Liver (tissue), 9 donors: ENCODE data around the gene CLN6. TPM values are rescaled to one million over a fixed set of nuclear protein-coding genes. Genes with fewer than 3 reads are reported as not detected.

Experiments
- DNase-seq: peaks from one replicate; pipeline ENCODE4 v3.0.0-alpha.2; 2017; ENCODE audit warnings: low spot score
- H3K27ac ChIP-seq, 2 donors: one replicate each; pipeline ENCODE4 v1.7.0; 2013; ENCODE audit warnings: inconsistent platforms in 2 of 2, low read length in 2 of 2, control low read depth in 1 of 2, low read depth in 1 of 2, mild to moderate bottlenecking in 1 of 2
- H3K27me3 ChIP-seq, 4 donors: one replicate each; pipeline versions ENCODE4 v1.6.1 to v1.7.0; 2013; ENCODE audit warnings: low read length in 3 of 4, inconsistent platforms in 1 of 4, mild to moderate bottlenecking in 1 of 4, moderate library complexity in 1 of 4; ENCODE audit not compliant: control insufficient read depth in 4 of 4, insufficient read depth in 4 of 4
- H3K36me3 ChIP-seq, 4 donors: one replicate each; pipeline versions ENCODE4 v1.6.1 to v1.7.0; 2013; ENCODE audit warnings: low read length in 3 of 4, mild to moderate bottlenecking in 3 of 4, low read depth in 1 of 4, moderate library complexity in 1 of 4; ENCODE audit not compliant: control insufficient read depth in 4 of 4, insufficient read depth in 3 of 4
- H3K4me1 ChIP-seq, 4 donors: one replicate each; pipeline versions ENCODE4 v1.6.1 to v1.7.0; 2013; ENCODE audit warnings: low read length in 3 of 4, mild to moderate bottlenecking in 3 of 4, moderate library complexity in 1 of 4; ENCODE audit not compliant: control insufficient read depth in 4 of 4, insufficient read depth in 4 of 4
- H3K4me3 ChIP-seq, 3 donors: one replicate each; pipeline versions ENCODE4 v1.6.1 to v1.7.0; 2013; ENCODE audit warnings: low read length in 3 of 3, control low read depth in 1 of 3, low read depth in 1 of 3, mild to moderate bottlenecking in 1 of 3
- H3K9ac ChIP-seq, 2 donors: one replicate each; pipeline ENCODE4 v1.7.0; 2013; ENCODE audit warnings: low read length in 2 of 2, mild to moderate bottlenecking in 2 of 2, moderate library complexity in 2 of 2, control low read depth in 1 of 2, low read depth in 1 of 2
- H3K9me3 ChIP-seq, 4 donors: one replicate each; pipeline versions ENCODE4 v1.6.1 to v1.7.0; 2013; ENCODE audit warnings: low read length in 3 of 4; ENCODE audit not compliant: control insufficient read depth in 4 of 4
- ATF3 ChIP-seq: IDR thresholded peaks from 2 replicates; pipeline ENCODE4 v1.6.1; 2016; ENCODE audit warnings: antibody characterized with exemption
- CTCF ChIP-seq: fragments of 150-350 bp; IDR thresholded peaks from 2 replicates; pipeline ENCODE4 v1.5.1; 2017; ENCODE audit warnings: improper control_type of control experiment, low read depth, low read length; ENCODE audit not compliant: missing input control
- FOXA1 ChIP-seq: IDR thresholded peaks from 2 replicates; pipeline ENCODE4 v1.6.1; 2016; ENCODE audit warnings: antibody characterized with exemption
- GABPA ChIP-seq, 2 donors: IDR thresholded peaks in 1 of 2; conservative IDR thresholded peaks in 1 of 2; 2 replicates each; pipeline ENCODE4 v1.6.1; 2016; ENCODE audit warnings: antibody characterized with exemption in 2 of 2, mild to moderate bottlenecking in 1 of 2, moderate library complexity in 1 of 2
- HNF4A ChIP-seq, 2 donors: conservative IDR thresholded peaks; 2 replicates each; pipeline ENCODE4 v1.6.1; 2016; ENCODE audit warnings: antibody characterized with exemption in 2 of 2, mild to moderate bottlenecking in 2 of 2
- HNF4G ChIP-seq: IDR thresholded peaks from 2 replicates; pipeline ENCODE4 v1.6.1; 2016; ENCODE audit warnings: antibody characterized with exemption
- MAX ChIP-seq: IDR thresholded peaks from 2 replicates; pipeline ENCODE4 v1.6.1; 2016; ENCODE audit warnings: antibody characterized with exemption
- NR2F2 ChIP-seq: IDR thresholded peaks from 2 replicates; pipeline ENCODE4 v1.6.1; 2016; ENCODE audit warnings: antibody characterized with exemption
- RAD21 ChIP-seq, 2 donors: IDR thresholded peaks; 2 replicates each; pipeline ENCODE4 v1.6.1; 2016; ENCODE audit warnings: antibody characterized with exemption in 2 of 2, mild to moderate bottlenecking in 2 of 2
- REST ChIP-seq: IDR thresholded peaks from 2 replicates; pipeline ENCODE4 v1.6.1; 2016; ENCODE audit warnings: antibody characterized with exemption, mild to moderate bottlenecking
- RXRA ChIP-seq, 2 donors: IDR thresholded peaks; 2 replicates each; pipeline ENCODE4 v1.6.1; 2017 to 2018; ENCODE audit warnings: antibody characterized with exemption in 2 of 2, mild to moderate bottlenecking in 1 of 2
- TAF1 ChIP-seq: conservative IDR thresholded peaks from 2 replicates; pipeline ENCODE4 v1.6.1; 2016; ENCODE audit warnings: antibody characterized with exemption, mild to moderate bottlenecking
- YY1 ChIP-seq: IDR thresholded peaks from 2 replicates; pipeline ENCODE4 v1.6.1; 2016; ENCODE audit warnings: antibody characterized with exemption, mild to moderate bottlenecking
- WGBS: extraction: QIAGEN DNeasy Blood & Tissue Kit; methylation state at CpG from one replicate; pipeline ENCODE4 v1.1.7; 2013; 5-methylcytosine and 5-hydroxymethylcytosine counted together
- polyA plus RNA-seq, 2 donors: library from polyadenylated mRNA; stranded (reverse) in 1 of 2; unstranded in 1 of 2; fragments of 200-250 nt in 1 of 2; fragments of >200 nt in 1 of 2; fragmentation: Nextera tagmentation in 1 of 2; extraction: Ambion mirVana in 1 of 2; gene quantifications; one replicate each; pipeline versions ENCODE4 v1.2.1 to v1.2.3, GENCODE V29; 2013 to 2015
- total RNA-seq, 2 donors: library from RNA; depleted of rRNA; stranded (reverse); fragments of >200 nt; gene quantifications; one replicate each; pipeline ENCODE4 v1.2.3, GENCODE V29; 2014
- donor health status: healthy.
- donor health status: healthy.
- donor health status: healthy.
- donor health status: healthy.
- donor health status: healthy.

The CLN6 gene
- total and polyA plus RNA-seq, 4 donors = 7.2 to 21.2 (median 15.4) TPM

- no peak for TF ChIP-seq REST
- no peak for TF ChIP-seq ATF3
- TF ChIP-seq HNF4A (conservative IDR thresholded peaks at IDR 0.05) = no peak
- no peak for TF ChIP-seq YY1
- TF ChIP-seq HNF4G = no peak
Observed at GRCh38 chr15:68265674-68266073, 36.1 kb upstream of the CLN6 start (continued).

- H3K9ac ChIP-seq = no peak overlapping the region
Observed at GRCh38 chr15:68265081-68265480, 35.6 kb upstream of the CLN6 start.

GRCh38 chr15:68264282-68264681 lies 34.8 kb upstream of the CLN6 start:
- Histone ChIP-seq H3K9me3 (no peaks in the 10 kb centered on the region), H3K27me3 (no peaks in the 10 kb centered on the region), H3K27ac (no peak overlapping the region), H3K9ac (no peak overlapping the region), H3K36me3 (no peaks in the 10 kb centered on the region), H3K4me3 (no peak overlapping the region), H3K4me1 (no peaks in the 10 kb centered on the region)
- DNase-seq = no peak
- WGBS = 66% methylated on average over 2 of the region's 2 CpGs
- no peak for TF ChIP-seq HNF4A (conservative IDR thresholded peaks at IDR 0.05)
- no peak for TF ChIP-seq RAD21 (IDR thresholded peaks at IDR 0.05)
- TF ChIP-seq YY1 = no peak
- no peak for TF ChIP-seq FOXA1
- TF ChIP-seq CTCF = no peak
- TF ChIP-seq NR2F2 = no peak
- no peak for TF ChIP-seq HNF4G
- TF ChIP-seq GABPA (IDR thresholded peaks at IDR 0.05 in 1 of 2, conservative IDR thresholded peaks at IDR 0.05 in 1 of 2) = no peak
- TF ChIP-seq TAF1 = no peak
- no peak for TF ChIP-seq ATF3

More at GRCh38 chr15:68265081-68265480, 35.6 kb upstream of the CLN6 start:
- Histone ChIP-seq H3K9me3 (no peaks in the 10 kb centered on the region), H3K36me3 (no peaks in the 10 kb centered on the region), H3K4me1 (no peaks in the 10 kb centered on the region), H3K27ac (no peak overlapping the region), H3K4me3 (no peak overlapping the region), H3K27me3 (no peaks in the 10 kb centered on the region)
- WGBS = 79% methylated on average over 4 of the region's 4 CpGs
- TF ChIP-seq RXRA (IDR thresholded peaks at IDR 0.05) = no peak
- no peak for TF ChIP-seq GABPA (IDR thresholded peaks at IDR 0.05 in 1 of 2, conservative IDR thresholded peaks at IDR 0.05 in 1 of 2)
- TF ChIP-seq REST = no peak
- no peak for TF ChIP-seq FOXA1
- no peak for TF ChIP-seq MAX
- DNase-seq = no peak
